Occipital lobe (tissue), 2 donors: Measurements from ENCODE around the gene PRKAG2. TPM values are rescaled to one million over a fixed set of nuclear protein-coding genes. Genes with fewer than 3 reads are reported as not detected.
A peak's percentile ranks its signal among the peaks of the same experiment; 100 is the strongest.
"Not testable (repeated sequence)": the region's sequence is repeated elsewhere in the genome, so short reads cannot be mapped to it uniquely, and the experiment has no call there.

Source experiments
- DNase-seq: peaks from one replicate; lab custom pipeline; 2025; lab: John Stamatoyannopoulos, UW
- total RNA-seq: library from RNA; depleted of rRNA; stranded (reverse); fragments of >200 nt; gene quantifications from one replicate; pipeline ENCODE4 v1.2.3, GENCODE V29; 2014

PRKAG2 gene
- total RNA-seq, 1 donor from 2014 or later, result 32.9 TPM

DNA sequence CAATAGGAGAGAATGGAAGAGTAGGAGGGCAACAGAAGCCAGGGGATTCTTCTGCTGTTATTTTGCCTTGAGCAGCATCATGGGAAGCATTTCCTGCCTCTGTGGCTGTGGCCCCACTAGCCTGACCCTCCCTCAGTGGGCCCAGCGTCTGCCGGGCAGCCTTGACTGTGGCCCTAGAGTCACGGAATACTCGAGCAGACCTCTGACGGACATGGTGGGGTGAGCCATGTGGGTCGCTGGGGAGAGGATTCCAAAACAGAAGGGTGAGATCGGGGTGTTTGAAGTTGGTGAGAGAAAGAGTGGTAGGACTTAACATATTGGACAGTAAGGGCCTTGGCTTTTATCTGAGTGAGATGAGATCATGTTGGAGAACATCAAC, 8.3 kb upstream of the PRKAG2 start:
- DNase-seq, result no peak

- DNase-seq, result no peak
Measured at GRCh38 chr7:151884312-151885201, 7.6 kb upstream of the PRKAG2 start.

DNA sequence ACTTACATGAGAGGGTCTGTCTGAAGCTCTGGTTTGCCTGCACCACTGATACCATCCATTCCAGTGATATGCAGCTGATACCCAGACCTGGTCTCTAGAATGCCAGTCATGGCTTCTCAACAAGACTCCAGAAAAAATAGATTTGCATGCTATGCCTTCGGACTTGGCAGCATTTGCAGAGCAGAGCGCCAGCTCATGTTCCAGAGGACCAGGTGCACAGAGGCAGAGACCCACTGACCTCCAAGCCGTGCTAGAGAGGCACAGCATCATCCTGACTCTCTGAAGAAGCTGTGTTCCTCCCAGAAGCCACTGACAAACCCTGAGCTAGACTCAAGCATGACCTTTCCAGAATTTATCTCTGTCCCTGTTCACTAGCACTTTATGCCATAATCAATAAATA, 6.9 kb upstream of the PRKAG2 start:
- no peak for DNase-seq

DNA sequence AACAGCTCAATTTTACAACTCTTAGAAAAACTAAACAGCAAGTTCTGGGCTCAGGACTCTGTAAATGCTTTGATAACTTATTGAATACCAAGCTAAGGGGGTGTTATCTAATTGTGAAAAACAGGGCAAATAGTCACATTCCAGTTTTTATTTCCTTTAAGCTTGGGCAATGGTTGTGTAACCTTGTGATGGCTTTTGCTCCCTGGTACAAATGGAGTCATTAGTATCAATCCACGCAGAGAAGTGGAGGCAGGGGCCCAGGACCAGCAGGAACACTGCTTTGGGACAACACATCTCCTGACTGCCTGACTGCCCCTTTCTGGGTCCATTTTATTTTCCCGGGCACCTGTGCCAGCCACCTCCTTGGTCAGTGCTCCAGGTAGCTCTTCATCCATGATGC, 5.8 kb upstream of the PRKAG2 start:
- no peak for DNase-seq

DNA sequence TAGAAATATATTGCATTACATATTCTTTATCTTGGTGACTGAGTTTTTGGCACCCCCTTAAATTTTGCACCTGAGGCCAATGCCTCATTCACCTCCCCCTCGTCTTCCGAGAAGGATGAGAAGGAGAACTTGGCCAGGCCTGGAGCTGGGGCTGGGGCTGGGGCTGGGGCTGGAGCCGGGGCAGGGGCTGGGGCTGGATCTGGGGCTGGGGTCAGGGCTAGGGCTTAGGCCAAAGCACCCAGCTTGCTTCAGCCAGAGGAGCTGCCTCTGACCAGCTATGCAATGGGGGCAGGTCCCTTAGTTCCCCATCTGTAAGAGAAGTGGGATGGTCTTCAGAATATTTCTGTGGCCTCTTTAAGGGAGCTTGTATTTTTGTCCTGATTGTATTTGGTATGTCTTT, 3.8 kb upstream of the PRKAG2 start:
- no peak for DNase-seq

- DNase-seq, result no peak
Measured at GRCh38 chr7:151877911-151878835, 1.3 kb upstream of the PRKAG2 start.

DNA sequence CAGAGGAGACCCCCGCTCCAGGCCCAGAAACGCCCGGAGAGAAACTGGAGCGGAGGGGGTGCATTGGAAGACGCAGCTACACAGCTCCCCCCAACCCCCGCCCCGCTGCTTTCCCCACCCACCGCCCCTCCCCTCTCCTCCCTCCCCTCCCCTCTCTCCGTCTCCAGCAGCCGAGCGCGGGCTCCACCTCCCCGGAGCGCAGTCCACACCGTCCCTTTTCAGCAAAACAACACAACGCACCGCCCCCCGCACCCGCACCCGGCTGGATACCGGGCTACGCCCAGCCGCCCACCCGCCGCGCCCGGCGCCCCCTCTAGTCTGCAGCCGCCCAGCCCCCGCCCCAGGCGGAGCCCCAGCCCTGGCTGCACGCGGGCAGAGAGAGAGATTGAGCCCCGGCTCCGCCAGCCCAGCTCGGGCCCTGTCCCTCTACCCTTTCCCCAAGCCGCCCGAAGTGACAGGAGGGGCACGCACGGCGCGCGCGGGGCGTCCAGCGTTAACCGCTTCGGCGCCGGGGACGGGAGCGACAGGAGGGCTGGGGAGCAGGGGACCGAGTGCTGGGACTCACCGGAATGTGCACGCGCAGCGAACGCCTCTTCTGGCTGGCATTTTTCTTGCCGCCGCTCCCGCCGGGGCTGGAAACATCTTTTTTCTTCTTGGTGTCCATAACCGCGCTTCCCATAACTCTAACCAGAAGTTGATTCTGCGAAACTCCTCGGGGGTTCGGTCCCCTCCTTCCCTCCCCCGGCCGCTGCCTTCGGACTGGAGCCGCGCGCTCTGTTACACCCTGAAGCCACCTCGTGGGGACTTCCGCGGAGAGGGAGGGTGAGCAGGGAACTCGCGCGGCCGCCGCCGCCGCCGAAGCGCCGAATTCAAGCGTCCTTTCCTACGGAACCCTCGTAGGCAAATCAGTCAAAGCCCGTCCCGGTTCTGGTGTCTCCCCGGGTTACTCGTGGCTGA, 695 bp downstream of the PRKAG2 start:
- peak; percentile 50 for DNase-seq

DNA sequence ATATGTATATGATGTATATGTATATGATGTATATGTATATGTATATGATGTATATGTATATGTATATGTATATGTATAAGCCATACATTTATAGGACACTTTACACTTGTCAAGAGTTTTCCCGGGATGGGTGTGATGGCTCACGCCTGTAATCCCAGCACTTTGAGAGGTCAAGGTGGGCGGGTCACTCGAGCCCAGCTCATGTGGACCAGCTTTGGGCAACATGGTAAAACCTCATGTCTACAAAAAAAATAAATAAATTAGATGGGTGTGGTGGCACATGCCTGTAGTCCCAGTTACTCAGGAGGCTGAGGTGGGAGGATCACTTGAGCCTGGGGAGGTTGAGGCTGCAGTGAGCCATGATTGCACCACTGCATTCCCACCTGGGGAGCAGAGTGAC, 2.4 kb downstream of the PRKAG2 start:
- not testable (repeated sequence) for DNase-seq

DNA sequence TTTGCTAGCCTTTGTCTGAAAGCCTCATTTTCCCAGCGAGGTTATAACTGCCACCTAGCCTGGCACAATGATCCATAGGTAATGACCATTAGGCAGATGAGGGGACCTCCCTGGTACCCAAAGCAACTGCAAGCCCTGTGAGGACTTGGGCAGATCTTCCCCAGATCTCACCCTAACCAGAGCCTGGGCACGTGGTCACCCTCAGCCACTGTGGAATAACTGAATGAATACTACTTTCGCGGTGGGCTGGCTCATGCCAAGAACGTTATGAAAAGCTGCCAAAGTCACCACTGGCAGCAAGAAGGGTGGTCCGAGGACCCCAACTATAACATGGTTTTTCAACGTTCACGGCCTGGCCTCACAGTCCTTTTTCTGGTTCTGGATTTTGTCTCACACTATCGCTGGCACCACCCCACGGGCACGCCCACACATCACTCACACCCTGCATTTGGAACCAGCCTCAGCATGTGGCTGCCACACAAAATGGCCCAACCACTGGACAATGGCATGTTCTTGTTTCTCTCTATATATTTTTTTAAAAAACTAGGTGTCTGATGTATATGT, 3.4 kb downstream of the PRKAG2 start:
- no peak for DNase-seq

DNA sequence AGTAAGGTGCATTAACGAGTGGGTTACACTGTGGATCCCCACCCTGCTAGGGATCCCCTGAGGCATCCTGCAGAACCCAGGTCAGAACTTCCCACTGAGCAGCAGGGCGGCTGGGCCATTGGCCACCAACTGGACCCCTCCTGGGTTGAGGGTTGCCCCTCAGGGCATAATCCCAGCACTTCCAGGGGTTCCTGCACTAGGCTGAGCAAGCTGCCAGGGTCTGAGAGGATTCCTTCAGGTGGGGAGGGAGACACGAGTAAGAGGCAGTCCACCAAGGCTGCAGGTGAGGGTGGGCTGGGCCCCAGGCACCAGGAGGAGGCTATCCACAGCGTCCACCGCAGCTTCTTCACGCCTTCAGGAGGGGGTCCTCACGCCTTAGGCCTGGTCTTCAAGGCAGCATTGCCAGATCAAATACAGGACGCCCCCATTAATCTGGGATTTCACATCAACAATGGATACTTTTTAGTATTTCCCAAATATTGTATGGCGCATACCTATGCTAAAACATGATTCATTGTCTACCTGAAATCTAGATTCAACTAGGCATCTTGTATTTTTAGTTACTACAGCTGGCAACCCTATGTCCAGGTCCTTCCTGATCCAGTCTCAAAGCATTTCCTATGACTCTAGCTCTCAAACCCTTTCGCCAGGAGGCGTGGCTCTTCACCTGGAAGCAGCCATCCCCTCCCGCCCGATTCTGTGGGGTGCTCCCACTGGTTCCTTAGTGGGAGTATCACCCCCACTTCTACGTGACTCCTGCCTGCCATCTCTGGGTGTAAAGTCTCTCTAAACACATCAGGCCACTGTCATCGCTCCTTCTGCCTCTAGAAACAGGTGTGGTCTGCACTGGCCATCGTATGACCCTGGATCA, 4.1 kb downstream of the PRKAG2 start:
- no peak for DNase-seq

GRCh38 chr7:151871904-151872303, 5.0 kb downstream of the PRKAG2 start:
- DNase-seq, result no peak

- no peak for DNase-seq
Measured at GRCh38 chr7:151871189-151871735, 5.7 kb downstream of the PRKAG2 start.

- DNase-seq, result no peak
Measured at GRCh38 chr7:151869968-151870918, 6.7 kb downstream of the PRKAG2 start.

- DNase-seq, result no peak
Measured at GRCh38 chr7:151869455-151869854, 7.5 kb downstream of the PRKAG2 start.

GRCh38 chr7:151869109-151869428, 7.8 kb downstream of the PRKAG2 start:
- no peak for DNase-seq

- DNase-seq, result no peak
Measured at GRCh38 chr7:151868396-151869108, 8.4 kb downstream of the PRKAG2 start.

- DNase-seq, result no peak
Measured at GRCh38 chr7:151867912-151868311, 9.0 kb downstream of the PRKAG2 start.
